ENCODE data around the gene NDUFB10. TPM values are rescaled to one million over a fixed set of nuclear protein-coding genes. Genes with fewer than 3 reads are reported as not detected.

Gene NDUFB10
- total RNA-seq = 132 TPM in 2 replicates

GRCh38 chr16:1959269-1960039 is at the start of gene NDUFB10:
NDUFB10 (plus strand) TSS chr16:1959538; CDS start chr16:1959625, 87 bp downstream.
- peak within 1 kb of the TSS; percentile 89 for H3K27ac Mint-ChIP-seq
- H3K36me3 Mint-ChIP-seq (ENCODE audit: low read depth) = peaks cover 47% of the 10 kb centered on the region
- peak within 1 kb of the TSS; percentile 95 for H3K4me3 Mint-ChIP-seq (ENCODE audit: low read depth)
- H3K27me3 Mint-ChIP-seq (ENCODE audit: low read depth) = no peaks in the 10 kb centered on the region
- peak; percentile 91 for DNase-seq (ENCODE audit: low spot score)
- H3K4me1 Mint-ChIP-seq (ENCODE audit: low read depth) = peaks cover 26% of the 10 kb centered on the region
- intact Hi-C loops (cut with micrococcal nuclease) = loop anchor here (1.0 kb wide), 2 partner anchors 16 to 177 kb away; partner anchors contain the start of genes MSRB1, NUBP2 and SPSB3
- no peaks in the 10 kb centered on the region for H3K9me3 Mint-ChIP-seq

DNA sequence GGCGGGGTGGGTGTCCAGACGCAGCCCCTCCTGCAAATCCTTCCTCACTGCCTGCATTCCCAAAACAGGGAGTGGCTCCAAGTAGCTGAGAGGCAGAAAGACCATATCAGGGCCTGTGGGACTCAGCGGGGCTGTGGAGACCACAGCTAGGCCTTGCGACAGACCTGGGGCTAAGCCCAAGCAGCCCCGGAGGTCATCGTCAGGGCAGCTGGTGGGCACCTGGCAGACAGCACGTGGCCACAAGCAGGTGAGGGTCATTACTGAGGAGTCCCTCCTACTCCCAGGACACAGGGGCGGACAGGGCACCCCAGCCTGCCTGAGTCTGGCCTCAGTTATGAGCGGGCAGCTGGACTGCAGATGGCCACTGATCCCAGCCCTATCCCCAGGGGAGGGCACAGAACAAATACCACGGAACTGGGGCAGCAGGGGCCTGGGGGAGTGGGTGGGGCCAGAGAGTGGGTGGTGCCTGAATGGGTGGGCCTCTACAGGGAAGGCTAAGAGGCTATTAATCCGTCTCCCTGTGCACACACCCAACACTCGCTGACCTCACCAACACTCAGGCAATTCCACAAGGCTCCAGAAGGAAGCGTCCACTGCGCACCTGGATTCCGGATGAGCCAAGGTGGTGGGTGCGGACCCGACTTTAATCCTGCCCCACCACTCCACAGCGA is 49.6 kb upstream of the NDUFB10 start:
- Mint-ChIP-seq H3K4me3 (ENCODE audit: low read depth) (no peak overlapping the region), H3K27ac (no peak overlapping the region), H3K9me3 (no peaks in the 10 kb centered on the region), H3K36me3 (ENCODE audit: low read depth) (no peaks in the 10 kb centered on the region), H3K4me1 (ENCODE audit: low read depth) (no peaks in the 10 kb centered on the region), H3K27me3 (ENCODE audit: low read depth) (peaks cover 4% of the 10 kb centered on the region)
- intact Hi-C loops (cut with micrococcal nuclease) = no loop called here
- DNase-seq (ENCODE audit: low spot score) = no peak

DNA sequence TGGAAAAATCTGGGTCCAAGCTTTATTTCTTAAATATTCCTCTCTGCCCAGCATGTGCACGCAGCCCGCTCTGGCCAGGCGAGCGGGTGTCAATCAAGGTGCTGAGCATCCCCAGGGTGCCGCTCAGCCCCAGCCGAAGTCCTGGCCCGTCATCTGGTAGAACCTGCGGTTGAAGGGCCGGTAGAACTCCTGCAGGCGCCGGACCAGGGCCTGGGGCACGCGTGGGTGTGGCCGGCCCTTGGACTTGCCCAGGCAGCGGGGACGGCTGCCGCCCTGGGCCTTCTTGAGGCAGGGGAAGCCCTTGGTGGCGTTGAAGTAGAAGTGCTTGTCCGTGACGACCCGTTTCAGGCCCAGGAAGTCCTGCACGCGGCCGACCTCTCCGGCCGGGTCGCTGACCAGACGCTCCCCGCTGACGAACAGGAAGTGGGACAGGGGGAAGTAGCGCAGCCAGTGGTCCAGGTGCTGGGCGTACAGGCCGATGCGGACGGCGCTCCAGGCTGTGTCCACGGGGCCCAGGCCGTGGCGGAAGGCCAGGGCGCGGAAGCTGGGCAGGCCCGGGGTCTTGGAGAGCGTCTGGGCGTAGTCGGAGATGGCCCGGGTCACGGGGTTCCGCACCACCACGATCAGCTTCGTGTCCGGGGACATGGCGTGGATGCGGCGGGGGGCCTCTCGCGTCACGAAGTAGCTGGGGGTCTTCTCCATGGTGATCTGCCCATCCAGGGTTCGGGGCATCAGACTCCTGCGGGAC is 47.7 kb upstream of the NDUFB10 start:
- Mint-ChIP-seq H3K4me1 (ENCODE audit: low read depth) (no peaks in the 10 kb centered on the region), H3K27me3 (ENCODE audit: low read depth) (peaks cover 17% of the 10 kb centered on the region), H3K9me3 (no peaks in the 10 kb centered on the region), H3K36me3 (ENCODE audit: low read depth) (no peaks in the 10 kb centered on the region), H3K4me3 (ENCODE audit: low read depth) (no peak overlapping the region), H3K27ac (no peak overlapping the region)
- intact Hi-C loops (cut with micrococcal nuclease) = no loop called here
- DNase-seq (ENCODE audit: low spot score) = no peak

DNA sequence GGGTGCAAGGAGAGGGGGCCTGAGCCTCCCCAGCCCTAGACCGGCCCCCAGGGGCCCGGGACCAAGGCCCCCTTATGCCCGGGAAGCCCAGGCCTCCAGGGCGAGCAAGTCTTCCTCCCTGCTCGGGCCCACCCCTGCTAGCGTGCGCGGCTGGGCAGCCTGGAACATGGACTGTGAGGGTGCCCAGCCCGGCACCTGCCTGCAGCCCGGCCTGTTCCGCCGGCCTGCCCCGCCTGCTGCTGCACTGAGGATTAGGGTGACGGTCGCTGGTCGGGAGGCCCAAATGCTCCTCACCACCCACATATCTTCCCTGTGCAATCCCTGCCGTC is 47.2 kb upstream of the NDUFB10 start:
- Mint-ChIP-seq H3K27me3 (ENCODE audit: low read depth) (peaks cover 23% of the 10 kb centered on the region), H3K27ac (no peak overlapping the region), H3K36me3 (ENCODE audit: low read depth) (no peaks in the 10 kb centered on the region), H3K4me1 (ENCODE audit: low read depth) (no peaks in the 10 kb centered on the region), H3K4me3 (ENCODE audit: low read depth) (no peak overlapping the region), H3K9me3 (no peaks in the 10 kb centered on the region)
- DNase-seq (ENCODE audit: low spot score) = no peak
- intact Hi-C loops (cut with micrococcal nuclease) = no loop called here

DNA sequence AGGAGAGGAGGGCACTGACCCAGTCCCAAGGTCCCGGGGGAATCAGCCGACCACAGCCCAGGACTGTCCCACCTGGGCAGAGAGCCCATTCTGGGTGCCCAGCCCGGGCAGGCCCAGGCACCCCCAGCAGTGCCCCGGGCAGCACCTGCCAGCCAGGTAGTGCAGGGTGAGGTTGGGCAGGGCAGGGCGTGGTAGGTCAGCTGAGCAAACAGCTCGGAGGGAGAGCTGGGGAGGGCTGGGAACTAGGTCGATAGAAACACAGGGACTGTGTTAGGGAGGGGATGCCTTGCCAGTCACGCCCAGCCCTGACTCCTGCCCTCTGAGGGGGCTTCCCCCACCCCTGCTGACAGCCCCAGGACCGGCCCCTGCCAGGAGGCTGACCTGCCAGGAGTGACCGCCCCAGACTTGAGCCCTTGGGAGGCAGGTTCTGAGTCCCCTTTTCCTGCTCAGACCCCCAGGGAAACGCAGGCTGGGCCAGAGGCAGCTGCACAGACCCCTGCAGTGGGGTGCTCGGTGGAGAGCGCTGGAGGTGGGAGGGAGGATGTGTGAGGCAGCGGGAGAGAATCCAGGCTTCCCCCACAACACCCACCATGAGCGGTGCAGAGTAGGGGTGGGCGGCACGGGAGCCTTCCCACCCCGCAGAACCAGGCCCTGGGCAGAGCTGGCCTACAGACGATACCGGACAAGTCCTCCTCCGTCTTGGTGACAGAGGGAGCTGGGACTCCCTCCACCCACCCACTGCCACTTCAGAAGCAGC is 45.8 kb upstream of the NDUFB10 start:
- Mint-ChIP-seq H3K27me3 (ENCODE audit: low read depth) (peaks cover 23% of the 10 kb centered on the region), H3K36me3 (ENCODE audit: low read depth) (no peaks in the 10 kb centered on the region), H3K9me3 (no peaks in the 10 kb centered on the region), H3K4me3 (ENCODE audit: low read depth) (no peak overlapping the region), H3K27ac (no peak overlapping the region), H3K4me1 (ENCODE audit: low read depth) (no peaks in the 10 kb centered on the region)
- DNase-seq (ENCODE audit: low spot score) = no peak
- intact Hi-C loops (cut with micrococcal nuclease) = no loop called here

DNA sequence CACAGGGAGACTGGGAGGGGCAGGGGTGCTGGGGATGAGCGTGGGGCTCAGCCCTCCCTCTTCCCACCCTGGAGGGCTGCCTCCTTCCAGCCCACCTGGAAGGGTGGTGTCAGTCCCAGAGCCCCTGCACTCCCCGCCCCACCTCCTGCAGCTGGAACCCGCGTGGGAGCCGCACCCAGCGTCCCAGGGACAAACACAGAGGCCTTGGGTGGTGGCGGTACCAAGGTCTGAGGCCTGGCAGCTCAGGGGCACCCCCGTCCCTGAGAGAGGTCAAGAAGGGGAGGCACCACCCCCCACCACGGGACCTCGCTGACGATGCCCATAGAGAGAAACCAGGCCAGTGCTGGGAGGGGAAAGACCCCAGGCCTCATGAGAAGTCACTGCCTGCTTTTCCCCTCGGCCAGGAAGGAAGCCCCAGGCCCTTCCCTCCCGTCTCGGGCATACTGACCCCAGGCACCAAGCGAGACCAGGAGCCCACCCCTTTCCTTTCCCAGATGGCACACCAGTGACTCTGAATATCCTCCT is 45.2 kb upstream of the NDUFB10 start:
- intact Hi-C loops (cut with micrococcal nuclease) = no loop called here
- H3K4me1 Mint-ChIP-seq (ENCODE audit: low read depth) = no peaks in the 10 kb centered on the region
- H3K27ac Mint-ChIP-seq = no peak overlapping the region
- H3K36me3 Mint-ChIP-seq (ENCODE audit: low read depth) = no peaks in the 10 kb centered on the region
- no peak overlapping the region for H3K4me3 Mint-ChIP-seq (ENCODE audit: low read depth)
- peaks cover 25% of the 10 kb centered on the region for H3K27me3 Mint-ChIP-seq (ENCODE audit: low read depth)
- H3K9me3 Mint-ChIP-seq = no peaks in the 10 kb centered on the region
- DNase-seq (ENCODE audit: low spot score) = no peak

GRCh38 chr16:1914988-1915387 is 44.4 kb upstream of the NDUFB10 start:
- no peaks in the 10 kb centered on the region for H3K9me3 Mint-ChIP-seq
- intact Hi-C loops (cut with micrococcal nuclease) = no loop called here
- no peaks in the 10 kb centered on the region for H3K4me1 Mint-ChIP-seq (ENCODE audit: low read depth)
- H3K27ac Mint-ChIP-seq = no peak overlapping the region
- no peaks in the 10 kb centered on the region for H3K36me3 Mint-ChIP-seq (ENCODE audit: low read depth)
- H3K4me3 Mint-ChIP-seq (ENCODE audit: low read depth) = no peak overlapping the region
- peaks cover 27% of the 10 kb centered on the region for H3K27me3 Mint-ChIP-seq (ENCODE audit: low read depth)
- DNase-seq (ENCODE audit: low spot score) = no peak

GRCh38 chr16:1915732-1916639 is 43.4 kb upstream of the NDUFB10 start:
- Mint-ChIP-seq H3K9me3 (no peaks in the 10 kb centered on the region), H3K4me3 (ENCODE audit: low read depth) (no peak overlapping the region), H3K36me3 (ENCODE audit: low read depth) (no peaks in the 10 kb centered on the region), H3K27me3 (ENCODE audit: low read depth) (peaks cover 36% of the 10 kb centered on the region), H3K27ac (no peak overlapping the region), H3K4me1 (ENCODE audit: low read depth) (peaks cover 4% of the 10 kb centered on the region)
- intact Hi-C loops (cut with micrococcal nuclease) = no loop called here
- DNase-seq (ENCODE audit: low spot score) = no peak

GRCh38 chr16:1916640-1916990 is 42.7 kb upstream of the NDUFB10 start:
- peaks cover 4% of the 10 kb centered on the region for H3K4me1 Mint-ChIP-seq (ENCODE audit: low read depth)
- H3K36me3 Mint-ChIP-seq (ENCODE audit: low read depth) = no peaks in the 10 kb centered on the region
- DNase-seq (ENCODE audit: low spot score) = no peak
- H3K27me3 Mint-ChIP-seq (ENCODE audit: low read depth) = peaks cover 42% of the 10 kb centered on the region
- H3K9me3 Mint-ChIP-seq = no peaks in the 10 kb centered on the region
- H3K27ac Mint-ChIP-seq = no peak overlapping the region
- intact Hi-C loops (cut with micrococcal nuclease) = no loop called here
- no peak overlapping the region for H3K4me3 Mint-ChIP-seq (ENCODE audit: low read depth)

DNA sequence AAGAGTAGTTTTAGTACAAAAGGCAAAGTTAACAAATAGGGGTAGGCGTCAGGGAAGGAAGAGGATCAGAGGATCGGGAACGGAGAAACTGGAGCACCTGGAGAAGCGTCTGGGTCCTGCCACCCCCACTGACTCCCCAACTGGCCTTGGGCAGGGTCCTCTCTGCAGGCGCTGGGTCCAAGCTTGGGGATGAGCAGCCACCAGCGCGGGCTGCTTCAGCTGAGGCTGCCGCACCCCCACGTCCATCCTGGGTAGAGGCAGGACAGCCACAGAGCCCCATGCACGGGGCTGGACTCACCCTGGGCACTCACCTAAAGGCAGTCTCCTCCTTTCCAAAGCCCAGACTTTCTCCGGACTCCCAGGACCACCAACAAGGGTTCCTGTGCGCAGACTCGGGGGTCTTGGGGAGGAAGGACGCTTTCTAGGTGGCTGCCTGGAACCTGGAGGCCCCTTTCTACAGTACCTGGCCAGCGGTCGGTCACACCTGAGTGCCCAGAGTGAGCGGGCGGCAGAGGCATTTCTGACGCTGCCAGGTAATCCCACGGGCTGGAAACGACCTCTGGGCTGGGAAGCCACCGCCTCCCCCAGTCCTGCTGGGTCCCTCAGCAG is 42.2 kb upstream of the NDUFB10 start:
- Mint-ChIP-seq H3K27me3 (ENCODE audit: low read depth) (peaks cover 42% of the 10 kb centered on the region), H3K36me3 (ENCODE audit: low read depth) (no peaks in the 10 kb centered on the region), H3K4me1 (ENCODE audit: low read depth) (peaks cover 4% of the 10 kb centered on the region), H3K9me3 (no peaks in the 10 kb centered on the region), H3K27ac (no peak overlapping the region), H3K4me3 (ENCODE audit: low read depth) (no peak overlapping the region)
- DNase-seq (ENCODE audit: low spot score) = no peak
- intact Hi-C loops (cut with micrococcal nuclease) = no loop called here

DNA sequence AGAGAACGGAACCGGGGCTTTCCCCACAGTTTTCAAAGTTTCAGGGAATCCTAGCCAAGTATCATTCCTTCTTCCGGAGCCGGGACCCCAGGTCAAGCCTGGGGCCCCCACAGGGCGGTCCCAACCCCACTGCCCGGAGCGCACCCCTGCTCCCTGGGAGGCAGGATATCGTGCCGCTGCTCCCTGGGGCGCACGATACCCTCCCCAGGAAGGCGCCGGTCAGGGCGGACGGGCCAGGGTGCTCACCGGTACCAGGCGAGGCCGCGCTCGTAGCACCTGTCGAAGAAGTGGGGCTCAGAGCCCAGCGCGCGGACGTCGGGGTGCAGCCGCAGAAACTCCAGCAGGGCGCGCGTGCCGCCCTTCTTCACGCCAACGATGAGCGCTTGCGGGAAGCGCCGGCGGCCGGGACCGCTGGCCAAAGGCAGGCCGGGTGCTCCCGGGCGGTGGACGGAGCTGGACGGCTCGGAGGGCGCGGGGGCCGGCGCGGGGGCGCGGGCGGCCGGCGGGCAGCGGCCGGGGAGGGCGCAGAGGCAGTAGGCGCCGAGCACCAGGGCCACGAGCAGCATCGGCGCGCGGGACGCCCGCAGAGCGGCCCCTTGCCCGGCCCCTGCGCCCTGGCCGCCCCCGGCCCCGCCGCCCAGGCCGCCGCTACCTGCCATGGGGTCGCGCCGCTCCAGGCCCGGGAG is 41.5 kb upstream of the NDUFB10 start:
- no peak overlapping the region for H3K27ac Mint-ChIP-seq
- H3K4me3 Mint-ChIP-seq (ENCODE audit: low read depth) = no peak overlapping the region
- H3K36me3 Mint-ChIP-seq (ENCODE audit: low read depth) = no peaks in the 10 kb centered on the region
- H3K9me3 Mint-ChIP-seq = no peaks in the 10 kb centered on the region
- peaks cover 4% of the 10 kb centered on the region for H3K4me1 Mint-ChIP-seq (ENCODE audit: low read depth)
- intact Hi-C loops (cut with micrococcal nuclease) = no loop called here
- DNase-seq (ENCODE audit: low spot score) = no peak
- H3K27me3 Mint-ChIP-seq (ENCODE audit: low read depth) = peaks cover 47% of the 10 kb centered on the region
